K562 (cell line): Measurements from ENCODE around the gene GLT1D1. TPM values are rescaled to one million over a fixed set of nuclear protein-coding genes. Genes with fewer than 3 reads are reported as not detected.
A peak's percentile ranks its signal among the peaks of the same experiment; 100 is the strongest.

ENCODE experiments used
- ATAC-seq: fragments of 200-7000 bp; cut with Tn5 transposase; 3 replicates; pipeline ENCODE4 v1.9.1; 2020; ENCODE audit warnings: moderate library complexity
- BruUV-seq: library from RNA; stranded (reverse); fragments of 400-500 nt; replicated peaks from 2 replicates; lab custom pipeline; 2021; lab: Mats Ljungman, UMichigan
- CTCF ChIA-PET: fragments of 300-600 bp; formaldehyde crosslinking; extraction: SDS; loops from one replicate; lab custom pipeline; 2021; ENCODE audit warnings: low intra/inter-chr PET ratio; lab: Yijun Ruan, JAX
- POLR2A ChIA-PET: fragments of 300-600, 350-650 bp; sonication (Branson Sonifier 250); formaldehyde crosslinking; extraction: SDS; loops from one replicate; lab custom pipeline; 2021; ENCODE audit warnings: antibody characterized with exemption, inconsistent platforms; lab: Yijun Ruan, JAX
- DNase-seq, 4 experiments: peaks; one replicate each; pipeline versions ENCODE4 v3.0.0 to v3.0.0-alpha.2; 2011 to 2018; ENCODE audit warnings: low spot score in 3 of 4, mixed read lengths in 3 of 4; ENCODE audit errors: extremely low read depth in 1 of 4
- FAIRE-seq: peaks from 2 replicates; lab custom pipeline; 2011; peaks lifted over from hg19 to GRCh38; lab: Jason Lieb, UNC
- H2AFZ ChIP-seq: 2 replicates; pipeline ENCODE4 v1.6.0; 2011; ENCODE audit warnings: low read depth, low read length, control low read depth, inconsistent platforms
- H3K27ac ChIP-seq: fragments of 200-600 bp; 3 replicates; pipeline ENCODE4 v1.8.0; 2011; ENCODE audit warnings: low read depth, mild to moderate bottlenecking, control low read depth, inconsistent platforms, low read length, moderate library complexity, mixed read lengths; ENCODE audit errors: extremely low read depth
- H3K27me3 ChIP-seq, 2 experiments: fragments of 300-600 bp in 1 of 2; 2 replicates in 1 of 2; 3 replicates in 1 of 2; pipeline versions ENCODE4 v1.6.0 to v1.8.0; 2011; ENCODE audit warnings: inconsistent platforms in 2 of 2, low read length in 2 of 2, mild to moderate bottlenecking in 1 of 2, mixed read lengths in 1 of 2, moderate library complexity in 1 of 2; ENCODE audit not compliant: control insufficient read depth in 2 of 2, insufficient read depth in 2 of 2
- H3K36me3 ChIP-seq: fragments of 300-600 bp; 3 replicates; pipeline ENCODE4 v1.8.0; 2011; ENCODE audit warnings: mild to moderate bottlenecking, low read length, inconsistent platforms; ENCODE audit not compliant: control insufficient read depth, insufficient read depth
- H3K4me1 ChIP-seq, 2 experiments: fragments of 200-600 bp in 1 of 2; replicated peaks in 1 of 2; 2 replicates in 1 of 2; 3 replicates in 1 of 2; pipeline versions ENCODE4 v1.5.1 to v1.8.0; 2011; ENCODE audit warnings: inconsistent platforms in 2 of 2, low read length in 2 of 2, mild to moderate bottlenecking in 1 of 2, mixed read lengths in 1 of 2, moderate library complexity in 1 of 2; ENCODE audit not compliant: control insufficient read depth in 2 of 2, insufficient read depth in 2 of 2
- H3K4me2 ChIP-seq: 2 replicates; pipeline ENCODE4 v1.6.1; 2011; ENCODE audit warnings: low read length, control low read depth, inconsistent platforms, mixed read lengths; ENCODE audit not compliant: insufficient read depth
- H3K4me3 ChIP-seq: fragments of 200-600 bp; sonication (generic), shearing (Covaris generic); 2 replicates; pipeline ENCODE4 v1.5.1; 2016; ENCODE audit warnings: control low read depth, inconsistent platforms
- H3K79me2 ChIP-seq: fragments of 200-600 bp; 3 replicates; pipeline ENCODE4 v1.8.0; 2011; ENCODE audit warnings: low read length, inconsistent platforms; ENCODE audit not compliant: control insufficient read depth, insufficient read depth
- H3K9ac ChIP-seq, 2 experiments: 2 replicates each; pipeline versions ENCODE4 v1.6.0 to v1.6.1; 2011; ENCODE audit warnings: low read depth in 2 of 2, low read length in 2 of 2, control low read depth in 1 of 2, inconsistent platforms in 1 of 2, mild to moderate bottlenecking in 1 of 2, mixed read lengths in 1 of 2; ENCODE audit not compliant: insufficient read depth in 1 of 2
- H3K9me1 ChIP-seq: one replicate; pipeline ENCODE4 v1.6.0; 2011; ENCODE audit warnings: inconsistent platforms, mild to moderate bottlenecking, low read length, moderate library complexity; ENCODE audit not compliant: control insufficient read depth, insufficient read depth
- H3K9me3 ChIP-seq: replicated peaks from 2 replicates; pipeline ENCODE4 v1.5.1; 2011; ENCODE audit warnings: low read depth, low read length, inconsistent platforms; ENCODE audit not compliant: control insufficient read depth, insufficient read depth
- H4K20me1 ChIP-seq: replicated peaks from 2 replicates; pipeline ENCODE4 v1.6.1; 2011; ENCODE audit warnings: low read length, inconsistent platforms, mixed read lengths; ENCODE audit not compliant: control insufficient read depth, insufficient read depth
- C11orf30 ChIP-seq: fragments of 450-650 bp; IDR thresholded peaks from 2 replicates; pipeline ENCODE4 v1.6.1; 2016; ENCODE audit warnings: low read depth, mild to moderate bottlenecking
- FOXA1 ChIP-seq: fragments of 450-650 bp; IDR thresholded peaks from 2 replicates; pipeline ENCODE4 v1.6.1; 2016; ENCODE audit warnings: mild to moderate bottlenecking, borderline replicate concordance
- MAFG ChIP-seq: fragments of 450-650 bp; conservative IDR thresholded peaks from 2 replicates; pipeline ENCODE4 v1.6.1; 2016; ENCODE audit warnings: missing genetic modification characterization, missing compliant biosample characterization
- MCM2 ChIP-seq: fragments of 450-650 bp; IDR thresholded peaks from 2 replicates; pipeline ENCODE4 v1.6.1; 2017; ENCODE audit warnings: low read depth, mild to moderate bottlenecking
- SETDB1 ChIP-seq: IDR thresholded peaks from one replicate; pipeline ENCODE4 v1.6.1; 2012; ENCODE audit warnings: low read length, control low read depth, inconsistent platforms
- ZFP30 ChIP-seq: fragments of 250-450 bp; sonication (Bioruptor Pico); IDR thresholded peaks from 2 replicates; pipeline ENCODE4 v1.8.0; 2022; ENCODE audit warnings: moderate library complexity, mild to moderate bottlenecking, inconsistent platforms, borderline replicate concordance
- ZNF23 ChIP-seq: fragments of 250-450 bp; sonication (Bioruptor Pico); IDR thresholded peaks from 2 replicates; pipeline ENCODE4 v1.4.0; 2020; ENCODE audit warnings: mild to moderate bottlenecking
- ZNF316 ChIP-seq: fragments of 450-650 bp; IDR thresholded peaks from 2 replicates; pipeline ENCODE4 v1.6.1; 2016
- ZNF830 ChIP-seq: fragments of 250-450 bp; sonication (Bioruptor Pico); IDR thresholded peaks from 2 replicates; pipeline ENCODE4 v1.5.0; 2021; ENCODE audit warnings: mild to moderate bottlenecking
- WGBS: fragments of 100-300 bp; shearing (Covaris generic); methylation state at CpG from one replicate; pipeline ENCODE4 v1.1.6; 2016; ENCODE audit warnings: low coverage, mixed read lengths; ENCODE audit not compliant: insufficient coverage; ENCODE audit errors: missing lambda C conversion rate; 5-methylcytosine and 5-hydroxymethylcytosine counted together
- in situ Hi-C: fragments of 300-500 bp; cut with MboI; formaldehyde crosslinking; loops from 4 replicates; pipeline ENCODE4 v1.15.0; 2018; ENCODE audit warnings: inconsistent platforms, mixed read lengths
- intact Hi-C: fragments of 100-400 bp; cut with micrococcal nuclease; formaldehyde crosslinking; loops from 2 replicates; pipeline ENCODE4 v1.14.2; 2022
- polyA plus RNA-seq, 8 experiments: library from polyadenylated mRNA; depleted of rRNA in 4 of 8; stranded (reverse) in 5 of 8; unstranded in 3 of 8; fragments of >200 nt; fragmentation: Nextera tagmentation in 2 of 8; fragmentation: Illumina TruSeq in 1 of 8; extraction: Ambion mirVana in 2 of 8; extraction: Trizol in 1 of 8; gene quantifications; 2 replicates each; pipeline versions ENCODE4 v1.2.1 to v1.2.3, GENCODE V29; 2011 to 2014; ENCODE audit warnings: inconsistent platforms in 1 of 8, missing spikeins in 1 of 8
- total RNA-seq, 7 experiments: library from RNA; depleted of rRNA in 6 of 7; stranded (reverse); fragments of >200 nt in 6 of 7; fragmentation: Illumina TruSeq in 2 of 7; extraction: Trizol in 2 of 7; gene quantifications; 2 replicates each; pipeline versions ENCODE4 v1.2.1 to v1.2.3, GENCODE V29; 2011 to 2021; ENCODE audit warnings: low replicate concordance in 1 of 7

The GLT1D1 gene
- total and polyA plus RNA-seq, 9 of the 15 experiments (the other 6 are each of a cell fraction or from before 2014, with no cell fraction given) = 0.04 TPM; not detected in 8

GRCh38 chr12:128830505-128830893 lies 22.8 kb upstream of the GLT1D1 start:
- in situ Hi-C loops = no loop called here
- ChIA-PET CTCF (no interaction called here), POLR2A (interaction anchor here (0.6 kb wide), 1 partner anchor 81 kb away, joined by 4 read pairs; no protein-coding TSS in a partner anchor)
- no peak overlapping the region for H3K4me3 ChIP-seq
- no peak for FAIRE-seq
- no peak overlapping the region for H3K27ac ChIP-seq
- H3K36me3 ChIP-seq = no peaks in the 10 kb centered on the region
- H2AFZ ChIP-seq = no peak overlapping the region
- ATAC-seq = no peak
- intact Hi-C loops = no loop called here
- peaks cover 21 to 25% of the 10 kb centered on the region in 2 experiments for H3K27me3 ChIP-seq
- H3K9me1 ChIP-seq = no peaks in the 10 kb centered on the region
- 7% methylated on average over 7 of the region's 7 CpGs for WGBS
- H4K20me1 ChIP-seq = no peaks in the 10 kb centered on the region
- no peaks in the 10 kb centered on the region for H3K79me2 ChIP-seq
- H3K9me3 ChIP-seq = no peaks in the 10 kb centered on the region
- H3K4me2 ChIP-seq = no peak overlapping the region
- no TSS peak for BruUV-seq
- TF ChIP-seq ZFP30 (CRISPR knock-in tag) (no peak), ZNF830 (CRISPR knock-in tag) (no peak), SETDB1 (no peak), MCM2 (no peak), C11orf30 (peak; percentile 32; the same call in 1 of the 2 replicates), ZNF23 (no peak), MAFG (tag) (peak; percentile 79), FOXA1 (no peak), ZNF316 (peak; percentile 42)
- no peak overlapping the region for H3K9ac ChIP-seq
- DNase-seq = no peak
- no peaks in the 10 kb centered on the region for H3K4me1 ChIP-seq
